Myocyte (in vitro differentiated cells): ENCODE measurements around the gene RBFA. TPM values are rescaled to one million over a fixed set of nuclear protein-coding genes. Genes with fewer than 3 reads are reported as not detected.

ENCODE experiments used
- DNase-seq: peaks from one replicate; pipeline ENCODE4 v3.0.0-alpha.2; 2012; ENCODE audit warnings: low read depth
- total RNA-seq: library from RNA; depleted of rRNA; stranded (reverse); fragments of >200 nt; gene quantifications from 2 replicates; pipeline ENCODE4 v1.2.3, GENCODE V29; 2014

The RBFA gene
- total RNA-seq, 1 donor from 2014 or later = 27.1 TPM

- DNase-seq = peak; percentile 48
These were observed 6.5 kb upstream of the RBFA start for GRCh38 chr18:80027719-80028118.

- DNase-seq = no peak
These were observed 4.5 kb upstream of the RBFA start for GRCh38 chr18:80029690-80030089.

- no peak for DNase-seq
These were observed 810 bp upstream of the RBFA start for GRCh38 chr18:80033181-80034067.

GRCh38 chr18:80034852-80035406 is 695 bp downstream of the RBFA start:
- no peak for DNase-seq

- DNase-seq = no peak
These were observed 1.8 kb downstream of the RBFA start for GRCh38 chr18:80035997-80036396.

GRCh38 chr18:80037300-80037699 is 3.1 kb downstream of the RBFA start:
- no peak for DNase-seq

- DNase-seq = no peak
These were observed 3.8 kb downstream of the RBFA start for GRCh38 chr18:80037869-80038630.

GRCh38 chr18:80040515-80040914 is 6.3 kb downstream of the RBFA start:
- no peak for DNase-seq

- DNase-seq = no peak
These were observed 7.2 kb downstream of the RBFA start for GRCh38 chr18:80041424-80041823.

- DNase-seq = no peak
These were observed 8.6 kb downstream of the RBFA start for GRCh38 chr18:80042785-80043184.

GRCh38 chr18:80044072-80044471 is 9.8 kb downstream of the RBFA start:
- DNase-seq = peak; percentile 53

- DNase-seq = no peak
These were observed 11.8 kb downstream of the RBFA start for GRCh38 chr18:80046011-80046410.

- DNase-seq = no peak
These were observed 12.2 kb downstream of the RBFA start for GRCh38 chr18:80046431-80046830.

- peak; percentile 83 for DNase-seq
These were observed 12.8 kb downstream of the RBFA start for GRCh38 chr18:80046961-80047541.

GRCh38 chr18:80050797-80051196 is 16.6 kb downstream of the RBFA start:
- DNase-seq = no peak

- no peak for DNase-seq
These were observed 21.9 kb downstream of the RBFA start for GRCh38 chr18:80056095-80056494.

- no peak for DNase-seq
These were observed 25.7 kb downstream of the RBFA start for GRCh38 chr18:80059945-80060344.

- no peak for DNase-seq
These were observed 31.5 kb downstream of the RBFA start for GRCh38 chr18:80065705-80066104.

GRCh38 chr18:80067321-80067720 is 33.1 kb downstream of the RBFA start:
- DNase-seq = no peak

GRCh38 chr18:80067897-80068296 is 33.7 kb downstream of the RBFA start:
- DNase-seq = no peak

- peak; percentile 15 for DNase-seq
These were observed 34.5 kb downstream of the RBFA start for GRCh38 chr18:80068571-80069272.
